ENCODE results near the gene CHRM5. TPM values are rescaled to one million over a fixed set of nuclear protein-coding genes. Genes with fewer than 3 reads are reported as not detected.

The CHRM5 gene
- total RNA-seq, 4 donors from 2014 or later, result not detected

GRCh38 chr15:34056911-34057310, 88.6 kb downstream of the CHRM5 start:
- TF ChIP-seq POLR2A (IDR thresholded peaks at IDR 0.05) (no peak), CTCF (IDR thresholded peaks at IDR 0.05) (no peak)
- intact Hi-C loops (cut with DNase I), result no loop called here
- Histone ChIP-seq H3K9me3 (no peaks in the 10 kb centered on the region), H3K4me1 (peaks cover 0 to 3% (median 0%) of the 10 kb centered on the region in 3 donors), H3K36me3 (no peaks in the 10 kb centered on the region), H3K27ac (no peak overlapping the region), H3K4me3 (no peak overlapping the region), H3K27me3 (no peaks in the 10 kb centered on the region)
- WGBS, 2 donors, result 82 to 89% methylated on average over 5 of the region's 5 CpGs
- DNase-seq, result no peak

- TF ChIP-seq POLR2A (IDR thresholded peaks at IDR 0.05), result no peak
- no peak for TF ChIP-seq CTCF (IDR thresholded peaks at IDR 0.05)
- WGBS, 2 donors, result 24 to 27% methylated on average over 2 of the region's 2 CpGs
- DNase-seq, result no peak
- intact Hi-C loops (cut with DNase I), result no loop called here
- H3K27ac ChIP-seq, result no peak overlapping the region
- H3K36me3 ChIP-seq, result no peaks in the 10 kb centered on the region
- H3K4me1 ChIP-seq, result peaks cover 0 to 7% (median 0%) of the 10 kb centered on the region in 3 donors
- H3K4me3 ChIP-seq, result no peak overlapping the region
- H3K27me3 ChIP-seq, result no peaks in the 10 kb centered on the region
- H3K9me3 ChIP-seq, result no peaks in the 10 kb centered on the region
Measured at GRCh38 chr15:34059476-34059875, 91.2 kb downstream of the CHRM5 start.

- intact Hi-C loops (cut with DNase I), result no loop called here
- H3K4me1 ChIP-seq, result peaks cover 0 to 7% (median 0%) of the 10 kb centered on the region in 3 donors
- H3K4me3 ChIP-seq, result no peak overlapping the region
- H3K36me3 ChIP-seq, result no peaks in the 10 kb centered on the region
- H3K9me3 ChIP-seq, result no peaks in the 10 kb centered on the region
- 65 to 78% methylated on average over 3 of the region's 3 CpGs for WGBS, 2 donors
- no peak for TF ChIP-seq POLR2A (IDR thresholded peaks at IDR 0.05)
- no peak for TF ChIP-seq CTCF (IDR thresholded peaks at IDR 0.05)
- no peak overlapping the region for H3K27ac ChIP-seq
- DNase-seq, result no peak
- no peaks in the 10 kb centered on the region for H3K27me3 ChIP-seq
Measured at GRCh38 chr15:34059946-34060345, 91.6 kb downstream of the CHRM5 start.

- intact Hi-C loops (cut with DNase I), result no loop called here
- WGBS, 2 donors, result 0% methylated on average over 1 of the region's 1 CpG
- H3K4me1 ChIP-seq, result peaks cover 0 to 26% (median 0%) of the 10 kb centered on the region in 3 donors
Measured at GRCh38 chr15:34064438-34064837, 96.1 kb downstream of the CHRM5 start.

GRCh38 chr15:34065261-34065660, 97.0 kb downstream of the CHRM5 start:
- Histone ChIP-seq H3K27ac (peak overlapping the region in 3 of 4 donors; percentile 31 to 70 (median 54)), H3K9me3 (no peaks in the 10 kb centered on the region), H3K27me3 (no peaks in the 10 kb centered on the region), H3K4me3 (no peak overlapping the region), H3K4me1 (peaks cover 0 to 26% (median 0%) of the 10 kb centered on the region in 3 donors), H3K36me3 (no peaks in the 10 kb centered on the region)
- whole genome bisulfite sequencing, 2 donors, result 48 to 73% methylated on average over 3 of the region's 3 CpGs
- DNase-seq, result no peak
- TF ChIP-seq CTCF (IDR thresholded peaks at IDR 0.05) (no peak), POLR2A (IDR thresholded peaks at IDR 0.05) (no peak)
- intact Hi-C loops (cut with DNase I), result loop anchor here (5.0 kb wide), 1 partner anchor 142 kb away; no protein-coding TSS in a partner anchor

More at GRCh38 chr15:34064438-34064837, 96.1 kb downstream of the CHRM5 start:
- no peak for DNase-seq
- Histone ChIP-seq H3K36me3 (no peaks in the 10 kb centered on the region), H3K27me3 (no peaks in the 10 kb centered on the region), H3K27ac (peak overlapping the region in 1 of 4 donors; percentile 31), H3K9me3 (no peaks in the 10 kb centered on the region), H3K4me3 (no peak overlapping the region)
- TF ChIP-seq POLR2A (IDR thresholded peaks at IDR 0.05), result no peak
- TF ChIP-seq CTCF (IDR thresholded peaks at IDR 0.05), result no peak

Data from esophagus squamous epithelium (tissue), 5 donors.